ENCODE measurements around the gene ARHGAP42.

Gene ARHGAP42

GRCh38 chr11:100948936-100949335 lies 261.8 kb downstream of the ARHGAP42 start:
- no peaks in the 10 kb centered on the region for H4K20me1 ChIP-seq (ENCODE audit: low read depth, low read length)
- no peaks in the 10 kb centered on the region for H3F3A ChIP-seq (ENCODE audit: insufficient read depth)
- H3K79me2 ChIP-seq (ENCODE audit: insufficient read depth, low read length) = no peaks in the 10 kb centered on the region
- H3K9me3 ChIP-seq (ENCODE audit: insufficient read depth, low read length) = no peaks in the 10 kb centered on the region
- H3K4me3 ChIP-seq (ENCODE audit: insufficient read depth, low read length, poor library complexity, severe bottlenecking) = no peak overlapping the region
- no peak overlapping the region for H3K4me2 ChIP-seq (ENCODE audit: low read depth, low read length, poor library complexity, severe bottlenecking)
- no peaks in the 10 kb centered on the region for H3K9me2 ChIP-seq (replicated peaks; ENCODE audit: insufficient read depth, low read length)
- H3K27me3 ChIP-seq (ENCODE audit: low read length) = no peaks in the 10 kb centered on the region
- no peak overlapping the region for H3K27ac ChIP-seq (ENCODE audit: low read depth, low read length)
- TF ChIP-seq EZH2phosphoT487 (conservative IDR thresholded peaks at IDR 0.05; ENCODE audit: low read length) = no peak
- no peak for TF ChIP-seq CTCF (IDR thresholded peaks at IDR 0.05; ENCODE audit: insufficient read depth, low read length, poor library complexity, severe bottlenecking)
- H3K9ac ChIP-seq (ENCODE audit: low read length) = no peak overlapping the region
- H2AFZ ChIP-seq (ENCODE audit: low read depth, low read length, severe bottlenecking) = no peak overlapping the region
- H3K36me3 ChIP-seq (ENCODE audit: low read length) = no peaks in the 10 kb centered on the region

- no peaks in the 10 kb centered on the region for H3K9me3 ChIP-seq (ENCODE audit: insufficient read depth, low read length)
- H3K27me3 ChIP-seq (ENCODE audit: low read length) = no peaks in the 10 kb centered on the region
- no peaks in the 10 kb centered on the region for H3K79me2 ChIP-seq (ENCODE audit: insufficient read depth, low read length)
- no peaks in the 10 kb centered on the region for H3K36me3 ChIP-seq (ENCODE audit: low read length)
- no peaks in the 10 kb centered on the region for H3K9me2 ChIP-seq (replicated peaks; ENCODE audit: insufficient read depth, low read length)
- H3K4me2 ChIP-seq (ENCODE audit: low read depth, low read length, poor library complexity, severe bottlenecking) = no peak overlapping the region
- no peak overlapping the region for H3K4me3 ChIP-seq (ENCODE audit: insufficient read depth, low read length, poor library complexity, severe bottlenecking)
- no peak overlapping the region for H3K27ac ChIP-seq (ENCODE audit: low read depth, low read length)
- no peak overlapping the region for H3K9ac ChIP-seq (ENCODE audit: low read length)
- no peaks in the 10 kb centered on the region for H4K20me1 ChIP-seq (ENCODE audit: low read depth, low read length)
- H3F3A ChIP-seq (ENCODE audit: insufficient read depth) = no peaks in the 10 kb centered on the region
- no peak for TF ChIP-seq EZH2phosphoT487 (conservative IDR thresholded peaks at IDR 0.05; ENCODE audit: low read length)
- H2AFZ ChIP-seq (ENCODE audit: low read depth, low read length, severe bottlenecking) = no peak overlapping the region
Observed at GRCh38 chr11:100949443-100949842, 262.4 kb downstream of the ARHGAP42 start.

GRCh38 chr11:100955318-100955717 lies 268.2 kb downstream of the ARHGAP42 start:
- TF ChIP-seq CTCF (IDR thresholded peaks at IDR 0.05; ENCODE audit: insufficient read depth, low read length, poor library complexity, severe bottlenecking) = no peak
- no peak for TF ChIP-seq EZH2phosphoT487 (conservative IDR thresholded peaks at IDR 0.05; ENCODE audit: low read length)
- H3K36me3 ChIP-seq (ENCODE audit: low read length) = no peaks in the 10 kb centered on the region
- H3K79me2 ChIP-seq (ENCODE audit: insufficient read depth, low read length) = no peaks in the 10 kb centered on the region
- no peaks in the 10 kb centered on the region for H3K9me2 ChIP-seq (replicated peaks; ENCODE audit: insufficient read depth, low read length)
- no peak overlapping the region for H3K27ac ChIP-seq (ENCODE audit: low read depth, low read length)
- no peak overlapping the region for H3K4me3 ChIP-seq (ENCODE audit: insufficient read depth, low read length, poor library complexity, severe bottlenecking)
- H4K20me1 ChIP-seq (ENCODE audit: low read depth, low read length) = no peaks in the 10 kb centered on the region
- H2AFZ ChIP-seq (ENCODE audit: low read depth, low read length, severe bottlenecking) = no peak overlapping the region
- H3F3A ChIP-seq (ENCODE audit: insufficient read depth) = no peaks in the 10 kb centered on the region
- no peaks in the 10 kb centered on the region for H3K27me3 ChIP-seq (ENCODE audit: low read length)
- no peak overlapping the region for H3K4me2 ChIP-seq (ENCODE audit: low read depth, low read length, poor library complexity, severe bottlenecking)
- no peaks in the 10 kb centered on the region for H3K9me3 ChIP-seq (ENCODE audit: insufficient read depth, low read length)
- H3K9ac ChIP-seq (ENCODE audit: low read length) = no peak overlapping the region

- Histone ChIP-seq H3K9ac (ENCODE audit: low read length) (no peak overlapping the region), H4K20me1 (ENCODE audit: low read depth, low read length) (no peaks in the 10 kb centered on the region), H3K36me3 (ENCODE audit: low read length) (no peaks in the 10 kb centered on the region), H2AFZ (ENCODE audit: low read depth, low read length, severe bottlenecking) (no peak overlapping the region), H3K9me3 (ENCODE audit: insufficient read depth, low read length) (no peaks in the 10 kb centered on the region), H3K4me3 (ENCODE audit: insufficient read depth, low read length, poor library complexity, severe bottlenecking) (no peak overlapping the region), H3K27me3 (ENCODE audit: low read length) (no peaks in the 10 kb centered on the region), H3K4me2 (ENCODE audit: low read depth, low read length, poor library complexity, severe bottlenecking) (no peak overlapping the region), H3F3A (ENCODE audit: insufficient read depth) (no peaks in the 10 kb centered on the region), H3K79me2 (ENCODE audit: insufficient read depth, low read length) (no peaks in the 10 kb centered on the region), H3K9me2 (replicated peaks; ENCODE audit: insufficient read depth, low read length) (no peaks in the 10 kb centered on the region), H3K27ac (ENCODE audit: low read depth, low read length) (no peak overlapping the region)
- TF ChIP-seq EZH2phosphoT487 (conservative IDR thresholded peaks at IDR 0.05; ENCODE audit: low read length) = no peak
Observed at GRCh38 chr11:100956351-100956750, 269.3 kb downstream of the ARHGAP42 start.

Data from SU-DHL-6 (cell line).